ENCODE data around the gene PCDH9. TPM values are rescaled to one million over a fixed set of nuclear protein-coding genes. Genes with fewer than 3 reads are reported as not detected.

The PCDH9 gene
- total RNA-seq, 2 donors from 2014 or later, result 0.95 to 1.8 TPM

DNA sequence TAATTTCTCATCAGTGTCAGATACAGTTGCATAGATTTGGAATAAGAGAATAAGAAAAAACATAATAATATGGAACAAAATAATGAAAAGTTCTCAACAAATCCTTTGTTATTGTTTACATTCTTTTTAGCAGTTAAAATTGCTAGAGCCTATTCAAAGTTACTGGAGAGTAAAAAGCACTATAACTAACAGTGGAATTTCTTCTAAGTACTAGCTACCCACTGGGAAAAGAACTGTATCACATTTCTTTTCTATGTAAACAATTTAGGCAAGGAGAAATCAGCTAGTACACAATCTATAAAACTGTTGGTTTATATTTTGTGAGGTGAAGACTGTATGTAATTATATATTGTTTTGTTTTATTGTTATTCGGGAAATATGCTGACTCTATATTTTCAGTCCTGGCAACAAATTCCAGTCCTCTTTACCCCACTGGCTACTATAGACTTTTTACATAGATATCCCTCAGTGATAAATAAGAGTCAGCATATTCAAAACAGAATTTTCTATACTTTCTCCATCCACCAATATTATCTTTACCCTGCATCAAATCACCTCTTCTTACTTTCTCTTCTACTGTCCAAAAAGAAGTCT, 222.0 kb downstream of the PCDH9 start:
- WGBS, 2 experiments (ENCODE audit: insufficient coverage in 1 of 2, insufficient read length in 1 of 2), result 86% methylated on average over 1 of the region's 1 CpG; no CpG with 5 or more reads in 1 of the 2 experiments
- Mint-ChIP-seq H3K27ac (no peak overlapping the region), H3K4me3 (no peak overlapping the region), H3K9me3 (no peaks in the 10 kb centered on the region), H3K4me1 (peaks cover 8% of the 10 kb centered on the region), H3K27me3 (ENCODE audit: insufficient read depth) (no peaks in the 10 kb centered on the region), H3K36me3 (ENCODE audit: low read depth) (no peaks in the 10 kb centered on the region)
- H3K27ac ChIP-seq (ENCODE audit: low read depth, low read length), result no peak overlapping the region
- TF ChIP-seq, protein P1, sequence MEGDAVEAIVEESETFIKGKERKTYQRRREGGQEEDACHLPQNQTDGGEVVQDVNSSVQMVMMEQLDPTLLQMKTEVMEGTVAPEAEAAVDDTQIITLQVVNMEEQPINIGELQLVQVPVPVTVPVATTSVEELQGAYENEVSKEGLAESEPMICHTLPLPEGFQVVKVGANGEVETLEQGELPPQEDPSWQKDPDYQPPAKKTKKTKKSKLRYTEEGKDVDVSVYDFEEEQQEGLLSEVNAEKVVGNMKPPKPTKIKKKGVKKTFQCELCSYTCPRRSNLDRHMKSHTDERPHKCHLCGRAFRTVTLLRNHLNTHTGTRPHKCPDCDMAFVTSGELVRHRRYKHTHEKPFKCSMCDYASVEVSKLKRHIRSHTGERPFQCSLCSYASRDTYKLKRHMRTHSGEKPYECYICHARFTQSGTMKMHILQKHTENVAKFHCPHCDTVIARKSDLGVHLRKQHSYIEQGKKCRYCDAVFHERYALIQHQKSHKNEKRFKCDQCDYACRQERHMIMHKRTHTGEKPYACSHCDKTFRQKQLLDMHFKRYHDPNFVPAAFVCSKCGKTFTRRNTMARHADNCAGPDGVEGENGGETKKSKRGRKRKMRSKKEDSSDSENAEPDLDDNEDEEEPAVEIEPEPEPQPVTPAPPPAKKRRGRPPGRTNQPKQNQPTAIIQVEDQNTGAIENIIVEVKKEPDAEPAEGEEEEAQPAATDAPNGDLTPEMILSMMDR (conservative IDR thresholded peaks at IDR 0.05), result no peak
- no peaks in the 10 kb centered on the region for H3K27me3 ChIP-seq (ENCODE audit: control insufficient read depth, insufficient read depth, low read length, poor library complexity, severe bottlenecking)
- no peaks in the 10 kb centered on the region for H3K36me3 ChIP-seq (ENCODE audit: control insufficient read depth, insufficient read depth, low read length)
- DNase-seq, result no peak
- H3K4me3 ChIP-seq (ENCODE audit: low read length), result no peak overlapping the region
- H3K4me1 ChIP-seq (ENCODE audit: control insufficient read depth, insufficient read depth, low read length), result no peaks in the 10 kb centered on the region
- H3K9ac ChIP-seq (ENCODE audit: extremely low read depth, low read length, poor library complexity, severe bottlenecking), result no peak overlapping the region
- no peaks in the 10 kb centered on the region for H3K9me3 ChIP-seq (ENCODE audit: control insufficient read depth, low read length)

DNA sequence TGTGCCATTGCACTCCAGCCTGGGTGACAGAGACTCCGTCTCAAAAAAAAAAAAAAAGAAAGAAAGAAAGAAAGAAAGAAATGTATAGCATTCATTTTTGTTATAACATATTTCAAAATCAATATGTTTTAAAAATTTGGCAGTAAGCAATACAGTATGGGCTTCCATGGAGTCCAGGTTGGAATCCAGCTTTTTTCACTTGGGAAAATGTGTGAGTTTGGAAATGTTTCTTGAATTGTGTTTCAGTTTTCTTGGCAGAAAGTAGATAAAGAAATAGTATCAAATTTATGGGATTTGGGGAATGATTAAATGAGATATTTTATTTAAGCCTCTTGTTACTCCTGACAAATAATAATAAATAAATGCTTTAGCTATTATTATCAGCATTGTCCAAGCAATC, 225.6 kb downstream of the PCDH9 start:
- Mint-ChIP-seq H3K36me3 (ENCODE audit: low read depth) (no peaks in the 10 kb centered on the region), H3K4me3 (no peak overlapping the region), H3K9me3 (no peaks in the 10 kb centered on the region), H3K27me3 (ENCODE audit: insufficient read depth) (no peaks in the 10 kb centered on the region), H3K27ac (no peak overlapping the region), H3K4me1 (peaks cover 2% of the 10 kb centered on the region)
- no peaks in the 10 kb centered on the region for H3K36me3 ChIP-seq (ENCODE audit: control insufficient read depth, insufficient read depth, low read length)
- H3K4me3 ChIP-seq (ENCODE audit: low read length), result no peak overlapping the region
- no peaks in the 10 kb centered on the region for H3K9me3 ChIP-seq (ENCODE audit: control insufficient read depth, low read length)
- TF ChIP-seq, protein P1 (conservative IDR thresholded peaks at IDR 0.05), result no peak
- no peak for DNase-seq
- H3K27ac ChIP-seq (ENCODE audit: low read depth, low read length), result no peak overlapping the region
- H3K9ac ChIP-seq (ENCODE audit: extremely low read depth, low read length, poor library complexity, severe bottlenecking), result no peak overlapping the region
- no peaks in the 10 kb centered on the region for H3K4me1 ChIP-seq (ENCODE audit: control insufficient read depth, insufficient read depth, low read length)
- WGBS, 2 experiments (ENCODE audit: insufficient coverage in 1 of 2, insufficient read length in 1 of 2), result no CpG with 5 or more reads among the region's 1 CpG
- no peaks in the 10 kb centered on the region for H3K27me3 ChIP-seq (ENCODE audit: control insufficient read depth, insufficient read depth, low read length, poor library complexity, severe bottlenecking)

DNA sequence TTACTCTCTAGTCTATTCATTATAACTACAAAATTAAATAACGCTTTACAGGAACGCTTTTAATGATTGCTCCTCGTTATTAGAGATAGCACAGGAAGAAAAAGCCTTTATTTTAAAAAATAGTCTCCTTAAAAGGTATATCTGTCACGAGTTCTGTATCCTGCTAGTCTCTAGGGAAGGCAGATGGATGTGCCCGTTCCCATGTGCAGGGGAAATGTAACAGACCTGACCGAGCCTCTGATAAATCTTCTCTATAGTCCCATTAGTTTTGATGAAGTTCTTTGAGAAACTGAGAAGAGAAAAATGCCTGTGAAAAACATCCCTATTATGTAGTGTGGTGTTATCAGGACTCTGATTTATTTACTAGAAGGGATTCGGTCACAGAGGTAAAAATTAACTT, 226.4 kb downstream of the PCDH9 start:
- no peak overlapping the region for H3K4me3 Mint-ChIP-seq
- no peak overlapping the region for H3K4me3 ChIP-seq (ENCODE audit: low read length)
- H3K36me3 ChIP-seq (ENCODE audit: control insufficient read depth, insufficient read depth, low read length), result no peaks in the 10 kb centered on the region
- TF ChIP-seq, protein P1 (conservative IDR thresholded peaks at IDR 0.05), result no peak
- no peak overlapping the region for H3K9ac ChIP-seq (ENCODE audit: extremely low read depth, low read length, poor library complexity, severe bottlenecking)
- no peaks in the 10 kb centered on the region for H3K27me3 Mint-ChIP-seq (ENCODE audit: insufficient read depth)
- H3K27ac Mint-ChIP-seq, result no peak overlapping the region
- no peaks in the 10 kb centered on the region for H3K4me1 ChIP-seq (ENCODE audit: control insufficient read depth, insufficient read depth, low read length)
- no peaks in the 10 kb centered on the region for H3K36me3 Mint-ChIP-seq (ENCODE audit: low read depth)
- no peaks in the 10 kb centered on the region for H3K4me1 Mint-ChIP-seq
- no peaks in the 10 kb centered on the region for H3K27me3 ChIP-seq (ENCODE audit: control insufficient read depth, insufficient read depth, low read length, poor library complexity, severe bottlenecking)
- H3K9me3 ChIP-seq (ENCODE audit: control insufficient read depth, low read length), result no peaks in the 10 kb centered on the region
- no peak for DNase-seq
- H3K27ac ChIP-seq (ENCODE audit: low read depth, low read length), result no peak overlapping the region
- 91 to 96% methylated on average over 4 to 6 of the region's 7 CpGs for WGBS, 2 experiments (ENCODE audit: insufficient coverage in 1 of 2, insufficient read length in 1 of 2)
- no peaks in the 10 kb centered on the region for H3K9me3 Mint-ChIP-seq
